Keratinocyte (primary cell): Measurements from ENCODE around the gene CNTRL. TPM values are rescaled to one million over a fixed set of nuclear protein-coding genes. Genes with fewer than 3 reads are reported as not detected.

Experiments
- DNase-seq: peaks from one replicate; pipeline ENCODE4 v3.0.0-alpha.2; 2011; ENCODE audit warnings: low read depth, missing footprints, low spot score
- FAIRE-seq: peaks from 2 replicates; lab custom pipeline; 2011; peaks lifted over from hg19 to GRCh38; lab: Jason Lieb, UNC
- H2AFZ ChIP-seq: 2 replicates; pipeline ENCODE4 v1.6.0; 2012; ENCODE audit warnings: low read length, control low read depth, inconsistent platforms; ENCODE audit not compliant: control insufficient read depth
- H3K27ac ChIP-seq: 2 replicates; pipeline ENCODE4 v1.5.1; 2011; ENCODE audit warnings: low read length; ENCODE audit not compliant: control insufficient read depth, insufficient read depth
- H3K27me3 ChIP-seq: 3 replicates; pipeline ENCODE4 v1.6.0; 2011; ENCODE audit warnings: low read length; ENCODE audit not compliant: control insufficient read depth, insufficient read depth; ENCODE audit errors: extremely low read depth
- H3K36me3 ChIP-seq, 2 experiments: 2 replicates in 1 of 2; 3 replicates in 1 of 2; pipeline ENCODE4 v1.5.1; 2011; ENCODE audit warnings: low read length in 2 of 2, mild to moderate bottlenecking in 1 of 2; ENCODE audit not compliant: control insufficient read depth in 2 of 2, insufficient read depth in 2 of 2; ENCODE audit errors: extremely low read depth in 1 of 2
- H3K4me1 ChIP-seq: 3 replicates; pipeline ENCODE4 v1.5.1; 2011; ENCODE audit warnings: low read length; ENCODE audit not compliant: control insufficient read depth, insufficient read depth; ENCODE audit errors: extremely low read depth
- H3K4me2 ChIP-seq: 3 replicates; pipeline ENCODE4 v1.6.0; 2011; ENCODE audit warnings: low read depth, low read length; ENCODE audit not compliant: control insufficient read depth, insufficient read depth; ENCODE audit errors: extremely low read depth
- H3K4me3 ChIP-seq, 3 experiments: fragments of 200-600 bp in 1 of 3; sonication (generic) in 1 of 3; 2 replicates in 2 of 3; 3 replicates in 1 of 3; pipeline ENCODE4 v1.5.1; 2011 to 2016; ENCODE audit warnings: low read length in 3 of 3, mild to moderate bottlenecking in 3 of 3, control low read depth in 2 of 3, inconsistent platforms in 1 of 3, low read depth in 1 of 3, mixed read lengths in 1 of 3, mixed run types in 1 of 3, moderate library complexity in 1 of 3; ENCODE audit not compliant: control insufficient read depth in 2 of 3, insufficient read depth in 2 of 3; ENCODE audit errors: extremely low read depth in 1 of 3
- H3K79me2 ChIP-seq: 2 replicates; pipeline ENCODE4 v1.6.0; 2012; ENCODE audit warnings: low read length; ENCODE audit not compliant: control insufficient read depth, insufficient read depth
- H3K9ac ChIP-seq: 3 replicates; pipeline ENCODE4 v1.6.0; 2011; ENCODE audit warnings: low read length; ENCODE audit not compliant: control insufficient read depth, insufficient read depth; ENCODE audit errors: extremely low read depth
- H3K9me1 ChIP-seq: 3 replicates; pipeline ENCODE4 v1.6.0; 2011; ENCODE audit warnings: low read length; ENCODE audit not compliant: control insufficient read depth, insufficient read depth; ENCODE audit errors: extremely low read depth
- H3K9me3 ChIP-seq: 2 replicates; pipeline ENCODE4 v1.5.1; 2012; ENCODE audit warnings: low read depth, low read length; ENCODE audit not compliant: control insufficient read depth
- H4K20me1 ChIP-seq: 3 replicates; pipeline ENCODE4 v1.6.0; 2011; ENCODE audit warnings: low read length; ENCODE audit not compliant: control insufficient read depth, insufficient read depth; ENCODE audit errors: extremely low read depth
- CTCF ChIP-seq, 3 experiments: IDR thresholded peaks in 1 of 3; conservative IDR thresholded peaks in 1 of 3; optimal IDR thresholded peaks in 1 of 3; 2 replicates in 2 of 3; 3 replicates in 1 of 3; pipeline versions ENCODE3 to v1.5.1; 2011; ENCODE audit warnings: low read length in 3 of 3, mild to moderate bottlenecking in 3 of 3, moderate library complexity in 2 of 3, control low read depth in 1 of 3, inconsistent platforms in 1 of 3; ENCODE audit not compliant: insufficient read depth in 2 of 3; ENCODE audit errors: extremely low read depth in 1 of 3
- EZH2 ChIP-seq: IDR thresholded peaks from one replicate; pipeline ENCODE4 v1.6.1; 2012; ENCODE audit warnings: inconsistent platforms, mild to moderate bottlenecking, low read length, moderate library complexity
- dilution Hi-C: fragments of 300-500 bp; cut with MboI; formaldehyde crosslinking; loops from one replicate; pipeline ENCODE4 v1.7.0; 2020; ENCODE audit warnings: low sequenced_read_pairs; ENCODE audit not compliant: extremely low pct_ligation_motif_present
- polyA plus RNA-seq, 5 experiments: library from polyadenylated mRNA; depleted of rRNA in 3 of 5; stranded (reverse) in 3 of 5; stranded (forward) in 1 of 5; unstranded in 1 of 5; fragments of >200 nt; gene quantifications; 1 replicate in 1 of 5; 2 replicates in 3 of 5; 3 replicates in 1 of 5; pipeline versions ENCODE4 v1.2.1 to v1.2.3, GENCODE V29; 2011 to 2012; ENCODE audit warnings: missing spikeins in 2 of 5, low read depth in 1 of 5, low replicate concordance in 1 of 5
- small RNA-seq, 3 experiments: library from RNA; depleted of rRNA; stranded (forward); fragments of <200 nt; gene quantifications; one replicate each; pipeline ENCODE3, GENCODE V24; 2012; ENCODE audit warnings: low read depth in 3 of 3, low replicate concordance in 1 of 3; ENCODE audit not compliant: insufficient read length in 3 of 3

CNTRL gene
- polyA plus RNA-seq, 1 donor (not counting 4 experiments of a cell fraction or from before 2014, with no cell fraction given), result 5.3 TPM

GRCh38 chr9:121226175-121226574, 151.4 kb downstream of the CNTRL start:
- no peaks in the 10 kb centered on the region for H4K20me1 ChIP-seq
- DNase-seq (no peak), FAIRE-seq (peak; percentile 67)
- H3K27me3 ChIP-seq, result no peaks in the 10 kb centered on the region
- dilution Hi-C loops, result no loop called here
- H3K36me3 ChIP-seq, result no peaks in the 10 kb centered on the region
- H3K9me3 ChIP-seq, result no peaks in the 10 kb centered on the region
- no peaks in the 10 kb centered on the region for H3K9me1 ChIP-seq
- H3K27ac ChIP-seq, result no peak overlapping the region
- H2AFZ ChIP-seq, result no peak overlapping the region
- H3K79me2 ChIP-seq, result no peaks in the 10 kb centered on the region
- no peak overlapping the region for H3K9ac ChIP-seq
- TF ChIP-seq EZH2 (no peak), CTCF (optimal IDR thresholded peaks at IDR 0.05 in 1 of 3, IDR thresholded peaks at IDR 0.05 in 1 of 3, conservative IDR thresholded peaks at IDR 0.05 in 1 of 3; ENCODE audit: extremely low read depth in 1 of 3, insufficient read depth in 2 of 3, low read length in 3 of 3) (no peak)
- peaks cover 8% of the 10 kb centered on the region for H3K4me1 ChIP-seq
- no peak overlapping the region for H3K4me2 ChIP-seq
- no peak overlapping the region for H3K4me3 ChIP-seq

Small RNA genes within 50 kb of the gene (small RNA-seq; reads per million reads assigned to genes)
- gene RN7SL181P, result 0 to 0.33 (median 0) reads per million in 3 experiments

Other genes with a start within 250 kb of the CNTRL start
- gene PSMD5, start 232.0 kb upstream of the CNTRL start, polyA plus RNA-seq, result 39.4 to 55.2 TPM (median 41.6 TPM) in 3 replicates
- 7.3 to 31.4 TPM (median 11.7 TPM) in 3 replicates for gene PHF19, start 197.8 kb upstream of the CNTRL start, polyA plus RNA-seq
- gene TRAF1, start 148.2 kb upstream of the CNTRL start, polyA plus RNA-seq, result 0.71 to 2.5 TPM (median 1.2 TPM) in 3 replicates
- 0.49 to 0.76 TPM (median 0.70 TPM) in 3 replicates for gene C5, start 24.7 kb upstream of the CNTRL start, polyA plus RNA-seq
- gene RAB14, start 126.9 kb downstream of the CNTRL start, polyA plus RNA-seq, result 21.5 to 42.8 TPM (median 41.2 TPM) in 3 replicates
- gene GSN, start 193.2 kb downstream of the CNTRL start, polyA plus RNA-seq, result 166 to 348 TPM (median 287 TPM) in 3 replicates